D721Med (cell line): Measurements from ENCODE around the gene PHOX2B.
"Not testable (repeated sequence)": the region's sequence is repeated elsewhere in the genome, so short reads cannot be mapped to it uniquely, and the experiment has no call there.

ENCODE experiments used
- DNase-seq: peaks from one replicate; pipeline ENCODE4 v3.0.0; 2011; ENCODE audit warnings: low spot score; ENCODE audit not compliant: insufficient read length
- FAIRE-seq: peaks from 2 replicates; lab custom pipeline; 2011; peaks lifted over from hg19 to GRCh38; lab: Jason Lieb, UNC
- CTCF ChIP-seq: IDR thresholded peaks from 2 replicates; pipeline ENCODE4 v1.5.1; 2012; ENCODE audit warnings: mild to moderate bottlenecking, control low read depth; ENCODE audit not compliant: insufficient read depth; ENCODE audit errors: missing control alignments

The PHOX2B gene

GRCh38 chr4:41741354-41741753 is 7.2 kb downstream of the PHOX2B start:
- DNase-seq = no peak

GRCh38 chr4:41737491-41737890 is 11.0 kb downstream of the PHOX2B start:
- FAIRE-seq, DNase-seq: not testable (repeated sequence)

More at GRCh38 chr4:41741354-41741753, 7.2 kb downstream of the PHOX2B start:
- FAIRE-seq = no peak
- TF ChIP-seq CTCF = no peak

- no peak for DNase-seq
- FAIRE-seq = no peak
- no peak for TF ChIP-seq CTCF
Observed at GRCh38 chr4:41734371-41734770, 14.2 kb downstream of the PHOX2B start.

GRCh38 chr4:41731569-41732126 is 16.9 kb downstream of the PHOX2B start:
- TF ChIP-seq CTCF = no peak
- no peak for DNase-seq
- FAIRE-seq = no peak

- DNase-seq (no peak), FAIRE-seq (no peak)
- TF ChIP-seq CTCF = no peak
Observed at GRCh38 chr4:41728573-41728913, 20.0 kb downstream of the PHOX2B start.

- DNase-seq = no peak
- FAIRE-seq = no peak
- TF ChIP-seq CTCF = no peak
Observed at GRCh38 chr4:41727861-41728572, 20.5 kb downstream of the PHOX2B start.

- no peak for DNase-seq
- FAIRE-seq = peak; percentile 84
- TF ChIP-seq CTCF = peak; percentile 32
Observed at GRCh38 chr4:41725254-41725653, 23.3 kb downstream of the PHOX2B start.
